Astrocyte (in vitro differentiated cells and primary cell): ENCODE data around the gene FNDC3B.

Source experiments
- EZH2 ChIP-seq: IDR thresholded peaks from 2 replicates; pipeline ENCODE4 v1.6.1; 2012; ENCODE audit warnings: mild to moderate bottlenecking, low read length, inconsistent platforms; ENCODE audit not compliant: insufficient read depth
- TF ChIP-seq, protein P1 (sequence below): IDR thresholded peaks from 2 replicates; pipeline ENCODE4 v1.5.1; 2011; ENCODE audit warnings: low read depth, mild to moderate bottlenecking, inconsistent platforms, low read length, moderate library complexity; ENCODE audit not compliant: insufficient read depth

DNA sequence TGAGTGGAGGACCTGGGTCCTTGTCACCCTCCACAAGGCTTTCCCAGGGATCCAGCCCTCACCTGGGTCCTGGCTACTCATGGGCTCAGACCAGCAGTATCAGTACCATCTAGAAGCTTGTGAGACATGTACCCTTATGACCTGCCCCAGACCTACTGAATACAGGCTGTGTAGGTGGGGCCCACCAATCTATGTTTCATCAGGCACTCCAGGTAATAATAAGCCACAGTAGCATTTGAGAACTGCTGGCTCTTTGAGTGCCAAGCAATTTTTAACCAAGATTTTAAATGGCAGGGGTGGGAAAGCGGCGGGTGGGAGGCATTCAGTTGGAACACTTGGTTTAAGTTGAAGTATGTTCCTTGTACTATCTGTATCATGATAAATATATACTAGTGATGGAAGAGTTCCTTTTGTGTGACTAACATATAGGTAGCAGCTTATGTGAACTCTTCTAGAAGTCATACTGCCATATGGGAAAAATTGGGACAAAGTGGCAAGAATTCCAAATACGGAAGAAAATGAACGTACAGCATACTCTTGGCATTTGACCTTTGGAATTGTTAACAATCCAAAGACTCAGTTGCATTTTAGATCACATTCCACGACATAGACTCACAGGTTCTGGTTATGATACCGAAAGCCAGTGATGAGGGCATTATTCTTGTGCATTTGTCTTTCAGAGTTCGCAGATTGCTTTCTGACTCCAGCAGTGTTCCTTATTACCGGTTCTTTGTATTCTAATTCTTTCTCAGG lies 218.4 kb downstream of the FNDC3B start:
- TF ChIP-seq, protein P1, sequence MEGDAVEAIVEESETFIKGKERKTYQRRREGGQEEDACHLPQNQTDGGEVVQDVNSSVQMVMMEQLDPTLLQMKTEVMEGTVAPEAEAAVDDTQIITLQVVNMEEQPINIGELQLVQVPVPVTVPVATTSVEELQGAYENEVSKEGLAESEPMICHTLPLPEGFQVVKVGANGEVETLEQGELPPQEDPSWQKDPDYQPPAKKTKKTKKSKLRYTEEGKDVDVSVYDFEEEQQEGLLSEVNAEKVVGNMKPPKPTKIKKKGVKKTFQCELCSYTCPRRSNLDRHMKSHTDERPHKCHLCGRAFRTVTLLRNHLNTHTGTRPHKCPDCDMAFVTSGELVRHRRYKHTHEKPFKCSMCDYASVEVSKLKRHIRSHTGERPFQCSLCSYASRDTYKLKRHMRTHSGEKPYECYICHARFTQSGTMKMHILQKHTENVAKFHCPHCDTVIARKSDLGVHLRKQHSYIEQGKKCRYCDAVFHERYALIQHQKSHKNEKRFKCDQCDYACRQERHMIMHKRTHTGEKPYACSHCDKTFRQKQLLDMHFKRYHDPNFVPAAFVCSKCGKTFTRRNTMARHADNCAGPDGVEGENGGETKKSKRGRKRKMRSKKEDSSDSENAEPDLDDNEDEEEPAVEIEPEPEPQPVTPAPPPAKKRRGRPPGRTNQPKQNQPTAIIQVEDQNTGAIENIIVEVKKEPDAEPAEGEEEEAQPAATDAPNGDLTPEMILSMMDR = no peak
- TF ChIP-seq EZH2 = no peak
